Right atrium auricular region (tissue), 2 donors: ENCODE measurements around the gene CETP. TPM values are rescaled to one million over a fixed set of nuclear protein-coding genes. Genes with fewer than 3 reads are reported as not detected.

ENCODE experiments used
- DNase-seq: peaks from one replicate; pipeline ENCODE4 v3.0.0-alpha.2; 2019; ENCODE audit warnings: low spot score
- H3K27ac ChIP-seq, 2 donors: fragments of 200-600 bp; sonication (generic); 1 replicate in 1 of 2; 2 replicates in 1 of 2; pipeline ENCODE4 v1.5.1; 2016 to 2019
- H3K27me3 ChIP-seq, 2 donors: fragments of 200-600 bp; sonication (generic); one replicate each; pipeline versions ENCODE4 v1.5.1 to v1.6.0; 2017 to 2019
- H3K36me3 ChIP-seq: fragments of 200-600 bp; sonication (generic); one replicate; pipeline ENCODE4 v1.5.1; 2016
- H3K4me1 ChIP-seq, 2 donors: fragments of 200-600 bp; sonication (generic); one replicate each; pipeline versions ENCODE4 v1.5.1 to v1.6.0; 2017 to 2019
- H3K4me3 ChIP-seq, 2 donors: fragments of 200-600 bp; sonication (generic); 1 replicate in 1 of 2; 2 replicates in 1 of 2; pipeline ENCODE4 v1.5.1; 2017 to 2019; ENCODE audit warnings: mild to moderate bottlenecking in 1 of 2, moderate library complexity in 1 of 2
- H3K9me3 ChIP-seq, 2 donors: fragments of 200-600 bp; sonication (generic); one replicate each; pipeline ENCODE4 v1.5.1; 2019
- CTCF ChIP-seq, 2 donors: fragments of 200-600 bp; sonication (generic); IDR thresholded peaks; one replicate each; pipeline ENCODE4 v1.5.1; 2019; ENCODE audit warnings: antibody characterized with exemption in 2 of 2
- total RNA-seq, 2 donors: library from RNA; depleted of rRNA; stranded (reverse); fragments of >200 nt; gene quantifications; one replicate each; pipeline ENCODE4 v1.1.0, GENCODE V29; 2016

Gene CETP
- total RNA-seq, 2 donors from 2014 or later: not detected

GRCh38 chr16:57029161-57030160 is 67.7 kb downstream of the CETP start:
- DNase-seq: no peak
- H3K27me3 ChIP-seq: no peaks in the 10 kb centered on the region
- H3K36me3 ChIP-seq: peaks cover 9% of the 10 kb centered on the region
- no peak overlapping the region for H3K27ac ChIP-seq
- no peaks in the 10 kb centered on the region for H3K9me3 ChIP-seq
- H3K4me1 ChIP-seq: no peaks in the 10 kb centered on the region
- TF ChIP-seq CTCF (IDR thresholded peaks at IDR 0.05): no peak
- no peak overlapping the region for H3K4me3 ChIP-seq

- no peak overlapping the region for H3K4me3 ChIP-seq
- no peak for TF ChIP-seq CTCF (IDR thresholded peaks at IDR 0.05)
- H3K4me1 ChIP-seq: no peaks in the 10 kb centered on the region
- no peaks in the 10 kb centered on the region for H3K9me3 ChIP-seq
- H3K27ac ChIP-seq: no peak overlapping the region
- DNase-seq: no peak
- no peaks in the 10 kb centered on the region for H3K27me3 ChIP-seq
- peaks cover 9% of the 10 kb centered on the region for H3K36me3 ChIP-seq
Observed at GRCh38 chr16:57030346-57030902, 68.7 kb downstream of the CETP start.

- H3K27me3 ChIP-seq: no peaks in the 10 kb centered on the region
- H3K4me1 ChIP-seq: no peaks in the 10 kb centered on the region
- no peak overlapping the region for H3K27ac ChIP-seq
- no peak overlapping the region for H3K4me3 ChIP-seq
- no peak for DNase-seq
- H3K9me3 ChIP-seq: no peaks in the 10 kb centered on the region
- TF ChIP-seq CTCF (IDR thresholded peaks at IDR 0.05): no peak
- H3K36me3 ChIP-seq: peaks cover 9% of the 10 kb centered on the region
Observed at GRCh38 chr16:57031156-57031555, 69.4 kb downstream of the CETP start.

GRCh38 chr16:57032346-57032745 is 70.6 kb downstream of the CETP start:
- H3K4me3 ChIP-seq: no peak overlapping the region
- DNase-seq: no peak
- H3K27me3 ChIP-seq: no peaks in the 10 kb centered on the region
- no peaks in the 10 kb centered on the region for H3K4me1 ChIP-seq
- peaks cover 9% of the 10 kb centered on the region for H3K36me3 ChIP-seq
- no peak for TF ChIP-seq CTCF (IDR thresholded peaks at IDR 0.05)
- H3K27ac ChIP-seq: no peak overlapping the region
- no peaks in the 10 kb centered on the region for H3K9me3 ChIP-seq

GRCh38 chr16:57032931-57033330 is 71.2 kb downstream of the CETP start:
- no peak for DNase-seq
- TF ChIP-seq CTCF (IDR thresholded peaks at IDR 0.05): no peak
- H3K27me3 ChIP-seq: no peaks in the 10 kb centered on the region
- no peaks in the 10 kb centered on the region for H3K9me3 ChIP-seq
- H3K4me3 ChIP-seq: no peak overlapping the region
- no peak overlapping the region for H3K27ac ChIP-seq
- H3K4me1 ChIP-seq: no peaks in the 10 kb centered on the region
- peaks cover 9% of the 10 kb centered on the region for H3K36me3 ChIP-seq

Other genes starting within 250 kb of the CETP start
- 10 to 100 TPM; 18.1 to 19.8 TPM for gene NUP93, start 231.8 kb upstream of the CETP start, total RNA-seq
- not detected for gene SLC12A3, start 96.7 kb upstream of the CETP start, total RNA-seq
- gene HERPUD1, start 29.8 kb upstream of the CETP start, total RNA-seq: 100 to 1,000 TPM in 1 of 2 donors, 10 to 100 TPM in 1; 76.4 to 140 TPM
- gene NLRC5, start 27.6 kb downstream of the CETP start, total RNA-seq: 1 to 10 TPM; 8.0 to 9.7 TPM
- 10 to 100 TPM; 16.0 to 26.1 TPM for gene CPNE2, start 130.6 kb downstream of the CETP start, total RNA-seq
- gene PSME3IP1, start 224.1 kb downstream of the CETP start, total RNA-seq: 10 to 100 TPM; 55.7 to 79.0 TPM
- gene RSPRY1, start 224.4 kb downstream of the CETP start, total RNA-seq: 10 to 100 TPM; 17.0 to 17.2 TPM